ENCODE data around the gene BTN1A1. TPM values are rescaled to one million over a fixed set of nuclear protein-coding genes. Genes with fewer than 3 reads are reported as not detected.
"Not testable (repeated sequence)": the region's sequence is repeated elsewhere in the genome, so short reads cannot be mapped to it uniquely, and the experiment has no call there.

Gene BTN1A1
- polyA plus RNA-seq, 3 donors: 0.16 to 0.31 (median 0.28) TPM

DNA sequence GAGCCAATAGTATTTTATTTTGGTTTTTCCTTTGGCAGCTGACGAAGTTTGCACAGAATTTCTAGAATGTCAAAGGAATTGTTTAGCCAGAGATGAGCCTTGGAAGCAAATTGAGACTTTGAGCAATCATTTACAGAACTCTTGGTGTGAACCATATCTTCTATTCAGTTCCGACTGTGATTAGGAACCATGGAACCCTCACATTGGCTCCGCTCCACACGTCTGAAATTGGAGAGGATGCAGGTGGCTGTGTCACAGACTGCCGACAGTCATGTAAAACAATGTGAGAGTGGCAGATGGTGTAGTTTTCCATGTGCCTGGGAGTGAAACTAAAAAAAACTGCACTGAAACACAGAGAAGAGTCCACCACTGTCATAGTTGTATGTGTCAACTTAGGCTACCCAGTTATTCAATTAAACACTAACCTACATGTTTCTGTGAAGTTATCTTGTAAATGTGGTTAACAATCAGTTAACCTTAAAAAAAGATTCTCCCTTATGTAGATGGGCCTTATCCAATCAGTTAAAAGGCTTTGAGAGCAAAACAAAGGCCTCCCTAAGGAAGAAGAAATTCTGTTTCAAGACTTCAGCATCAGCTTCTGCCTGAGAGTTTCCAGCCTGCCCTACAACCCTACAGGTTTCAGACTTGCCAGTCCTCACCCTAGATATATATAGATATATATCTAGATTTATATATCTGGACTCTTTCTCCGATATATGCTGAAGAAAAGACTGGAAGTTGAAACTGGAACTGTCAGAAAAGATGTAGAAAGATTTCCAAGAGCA is 34.8 kb downstream of the BTN1A1 start:
- no peak for DNase-seq (ENCODE audit: low read depth in 3 of 3, low spot score in 2 of 3)

DNA sequence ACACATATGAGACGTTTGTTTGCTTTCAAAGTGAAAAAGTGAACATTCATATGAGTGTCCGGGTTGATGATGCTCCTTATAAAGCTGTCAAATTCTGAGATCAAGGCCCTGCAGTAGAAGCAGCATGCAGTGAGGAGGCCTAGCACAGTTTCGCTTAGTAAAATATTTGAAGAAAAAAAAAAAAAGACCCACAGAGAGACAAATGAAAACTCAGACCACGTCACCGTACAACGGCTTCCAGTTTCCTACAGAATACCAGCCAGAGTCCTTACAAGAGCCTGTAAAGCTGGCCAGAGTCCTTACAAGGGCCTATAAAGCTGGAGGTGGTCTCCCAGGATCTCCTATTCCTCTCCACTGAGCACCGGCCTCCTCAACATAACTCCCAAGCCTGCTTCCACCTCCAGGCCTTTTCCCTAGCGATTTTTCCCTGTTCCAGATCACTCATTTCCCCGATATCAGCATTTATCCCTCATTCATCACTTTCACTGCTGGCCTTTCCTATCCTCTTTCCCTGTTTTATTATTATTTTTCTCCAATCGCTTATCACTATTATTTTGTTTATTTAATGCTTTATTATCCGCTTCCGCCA is 36.6 kb downstream of the BTN1A1 start:
- DNase-seq (ENCODE audit: low read depth in 3 of 3, low spot score in 2 of 3): no peak

DNA sequence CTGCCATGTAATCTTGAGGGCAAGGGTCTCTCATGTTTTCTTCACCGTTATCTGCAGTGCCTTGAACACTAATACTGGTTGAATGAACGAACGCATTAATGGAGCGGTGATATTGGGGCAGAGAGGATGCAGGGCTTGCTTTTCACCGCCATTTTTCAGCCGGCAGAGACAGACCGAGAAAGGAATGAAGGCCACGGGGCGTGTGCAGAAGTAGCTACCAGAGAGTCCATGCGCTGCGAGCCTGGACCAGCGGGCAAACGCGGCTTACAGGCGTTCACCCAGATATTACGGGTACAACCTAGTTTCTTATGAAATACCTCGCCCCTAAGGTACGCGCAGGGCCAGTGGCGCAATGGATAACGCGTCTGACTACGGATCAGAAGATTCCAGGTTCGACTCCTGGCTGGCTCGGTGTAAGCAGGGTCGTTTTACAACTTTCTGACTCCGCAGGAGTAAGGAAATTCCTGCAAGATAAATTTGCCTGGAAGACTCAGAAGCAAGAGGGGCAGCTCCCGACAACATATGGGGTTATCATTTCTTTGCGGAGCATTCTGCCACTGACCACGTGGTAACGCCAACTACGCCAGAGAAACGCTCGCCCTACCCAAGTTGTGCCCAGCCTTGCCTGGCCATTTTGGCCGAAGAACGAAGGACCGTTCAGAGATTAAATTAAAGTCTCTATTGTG is 37.2 kb downstream of the BTN1A1 start:
- peak in 2 of 3 donors; percentile 76 to 87 for DNase-seq (ENCODE audit: low read depth in 3 of 3, low spot score in 2 of 3)

DNA sequence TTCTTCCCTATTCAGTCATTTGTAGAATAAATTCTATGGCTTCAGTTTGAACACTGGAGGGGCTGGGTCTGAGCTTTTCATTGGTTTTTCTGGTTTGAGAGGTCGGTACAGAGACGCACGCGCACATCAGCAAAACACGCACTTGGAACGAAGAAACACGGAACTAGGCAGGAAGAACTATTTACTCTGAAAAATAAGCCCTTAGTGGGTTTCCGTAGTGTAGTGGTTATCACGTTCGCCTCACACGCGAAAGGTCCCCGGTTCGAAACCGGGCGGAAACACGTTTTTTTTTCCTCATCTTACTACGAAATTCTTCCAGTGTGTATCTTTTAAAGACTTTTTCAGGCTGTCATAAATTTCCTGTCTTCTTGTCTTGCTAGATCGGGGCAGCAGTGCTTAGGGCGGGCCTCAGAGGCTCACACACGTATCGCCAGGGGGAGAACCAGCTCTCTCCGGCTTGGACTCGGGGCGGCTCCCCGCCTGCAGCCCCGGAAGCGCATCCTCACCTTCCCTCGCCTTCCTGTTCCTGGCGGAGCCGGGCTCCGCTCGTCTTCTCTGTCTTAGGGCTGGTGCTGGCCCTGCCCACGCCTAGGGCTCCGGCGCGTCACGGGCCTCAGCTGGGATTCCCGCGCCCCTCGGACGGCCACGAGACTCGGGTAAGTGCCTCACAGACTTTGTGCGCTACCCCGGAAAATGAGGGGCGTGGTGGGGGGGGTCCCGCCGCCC is 37.9 kb downstream of the BTN1A1 start, which contains the start of gene HMGN4:
HMGN4 (plus strand) TSS at position 521 of the 726 bp plus-strand sequence. CDS start 6,841 bp downstream, outside the sequence.
- DNase-seq (ENCODE audit: low read depth in 3 of 3, low spot score in 2 of 3): peak; percentile 88 to 98 (median 92)

DNA sequence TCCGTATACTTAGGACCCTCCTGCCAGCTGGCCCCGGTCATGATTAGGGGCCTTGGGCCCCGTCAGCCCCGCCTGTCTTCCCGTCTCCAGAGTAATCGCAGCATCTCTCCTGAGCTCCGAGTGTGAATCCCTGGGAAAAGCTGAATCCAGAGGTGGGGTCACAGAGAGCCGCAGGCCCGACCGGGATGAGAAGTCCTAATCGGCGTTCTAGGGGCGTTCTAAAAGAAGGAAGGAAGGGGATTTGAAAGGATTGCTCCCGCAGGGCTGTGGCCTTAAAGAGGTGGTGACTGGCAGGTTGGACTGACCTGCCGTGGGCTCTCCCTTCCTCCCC is 38.4 kb downstream of the BTN1A1 start:
- DNase-seq (ENCODE audit: low read depth in 3 of 3, low spot score in 2 of 3): no peak

DNA sequence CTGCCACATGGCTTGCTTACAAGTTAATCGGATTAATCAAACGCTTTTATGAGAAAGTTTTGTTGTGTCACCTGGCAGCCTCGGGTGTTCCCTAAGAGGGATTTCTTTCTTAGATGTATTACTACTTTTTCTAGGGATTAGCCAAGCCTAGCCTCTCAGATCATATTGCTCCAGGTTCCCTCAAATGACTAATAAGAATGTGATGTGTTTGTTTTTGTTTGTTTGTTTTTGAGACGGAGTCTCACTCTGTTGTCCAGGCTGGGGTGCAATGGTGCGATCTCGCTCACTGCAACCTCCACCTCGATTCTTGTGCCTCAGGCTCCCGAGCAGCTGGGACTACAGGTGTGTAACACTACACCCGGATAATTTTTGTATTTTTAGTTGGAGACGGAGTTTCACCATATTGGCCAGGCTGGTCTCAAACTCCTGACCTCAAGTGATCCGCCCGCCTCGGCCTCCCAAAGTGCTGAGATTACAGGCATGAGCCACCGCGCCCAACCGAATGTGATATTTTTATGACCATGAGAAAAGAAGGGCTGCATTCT is 39.0 kb downstream of the BTN1A1 start:
- DNase-seq (ENCODE audit: low read depth in 3 of 3, low spot score in 2 of 3): no peak

DNA sequence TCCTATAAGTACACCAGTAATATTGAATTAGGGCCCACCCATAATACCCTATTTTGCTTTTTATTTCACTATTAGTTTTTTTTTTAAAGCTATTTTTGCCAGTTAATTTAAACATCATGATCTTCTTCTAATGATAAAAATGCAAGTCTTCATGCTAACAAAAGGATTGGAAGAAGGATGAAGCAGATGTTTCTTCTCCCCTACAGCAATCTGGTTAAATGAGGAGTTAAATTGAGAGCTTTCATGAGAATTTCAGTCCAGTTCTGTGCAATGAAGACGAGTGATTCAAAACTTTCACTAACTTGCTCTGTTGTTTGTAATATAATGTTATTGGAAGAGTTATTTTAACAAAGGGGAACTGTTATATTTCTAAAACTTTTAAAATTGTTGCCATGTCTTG is 41.5 kb downstream of the BTN1A1 start:
- DNase-seq (ENCODE audit: low read depth in 3 of 3, low spot score in 2 of 3): no peak

DNA sequence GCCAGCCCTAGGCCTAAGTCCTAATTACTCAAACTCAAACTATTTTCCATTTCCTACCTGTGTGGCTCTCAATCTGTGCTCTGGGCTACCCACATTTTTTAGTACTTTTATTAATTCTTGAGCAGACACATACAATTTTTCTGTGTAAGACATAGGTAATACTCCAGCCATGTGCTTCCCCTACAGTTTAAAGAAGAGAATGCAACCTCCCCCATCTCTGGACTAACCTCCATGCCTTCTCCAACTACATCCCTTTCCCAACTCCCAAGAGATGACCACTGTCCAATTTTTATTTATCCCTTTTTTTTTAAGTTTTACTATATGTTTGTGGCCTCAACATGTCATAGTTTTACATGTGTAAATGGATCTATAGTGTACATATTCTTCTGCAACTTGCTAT is 43.9 kb downstream of the BTN1A1 start:
- DNase-seq (ENCODE audit: low read depth in 3 of 3, low spot score in 2 of 3): no peak

DNA sequence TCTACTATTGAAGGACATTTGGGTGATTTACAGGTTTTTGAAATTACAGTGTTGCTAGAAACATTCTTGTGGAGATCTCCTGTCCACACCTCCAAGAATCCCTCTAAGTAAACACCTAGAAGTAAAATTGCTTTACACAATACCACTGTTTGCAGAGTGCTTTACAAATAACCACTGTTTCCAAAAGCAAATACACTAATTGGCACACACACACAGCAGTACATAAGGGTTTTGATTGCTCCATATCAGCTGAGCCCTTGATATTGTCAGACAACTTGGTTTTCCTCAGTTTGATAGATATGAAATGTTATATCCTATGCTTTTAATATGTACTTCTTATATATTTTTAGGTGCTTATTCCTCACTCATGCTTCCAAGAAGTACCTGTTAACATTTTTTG is 44.4 kb downstream of the BTN1A1 start:
- no peak for DNase-seq (ENCODE audit: low read depth in 3 of 3, low spot score in 2 of 3)

DNA sequence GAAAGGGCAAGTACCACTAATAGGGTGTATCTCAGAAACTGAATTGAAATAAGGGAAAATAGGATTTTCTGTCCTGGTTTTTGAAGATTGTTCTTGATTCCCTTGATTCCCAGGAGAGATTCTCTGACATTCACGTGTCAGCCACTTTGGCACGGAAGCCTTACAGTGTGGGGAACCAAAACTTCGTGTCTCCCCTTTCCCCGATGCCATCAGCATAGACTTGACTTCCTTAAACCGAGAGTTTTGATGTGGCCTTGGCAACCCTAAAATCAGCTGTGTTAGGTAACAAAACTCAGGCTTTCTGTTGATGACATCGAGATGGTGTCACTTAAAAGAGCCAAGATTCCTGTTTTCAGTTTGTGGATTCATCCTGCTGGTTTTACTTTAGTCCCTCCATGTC is 45.5 kb downstream of the BTN1A1 start:
- DNase-seq (ENCODE audit: low read depth in 3 of 3, low spot score in 2 of 3): no peak

DNA sequence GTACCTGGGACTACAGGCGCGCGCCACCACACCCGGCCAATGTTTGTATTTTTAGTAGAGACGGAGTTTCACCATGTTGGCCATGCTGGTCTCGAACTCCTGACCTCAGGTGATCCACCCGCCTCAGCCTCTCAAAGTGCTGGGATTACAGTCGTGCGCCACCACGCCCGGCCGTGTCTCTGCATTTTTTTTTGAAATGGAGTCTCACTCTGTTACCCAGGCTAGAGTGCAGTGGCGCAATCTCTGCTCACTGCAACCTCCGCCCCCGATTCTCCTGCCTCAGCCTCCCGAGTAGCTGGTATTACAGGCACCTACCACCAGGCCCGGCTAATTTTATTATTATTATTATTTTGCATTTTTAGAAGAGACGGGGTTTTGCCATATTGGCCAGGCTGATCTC is 47.3 kb downstream of the BTN1A1 start:
- DNase-seq (ENCODE audit: low read depth in 3 of 3, low spot score in 2 of 3): not testable (repeated sequence)

DNA sequence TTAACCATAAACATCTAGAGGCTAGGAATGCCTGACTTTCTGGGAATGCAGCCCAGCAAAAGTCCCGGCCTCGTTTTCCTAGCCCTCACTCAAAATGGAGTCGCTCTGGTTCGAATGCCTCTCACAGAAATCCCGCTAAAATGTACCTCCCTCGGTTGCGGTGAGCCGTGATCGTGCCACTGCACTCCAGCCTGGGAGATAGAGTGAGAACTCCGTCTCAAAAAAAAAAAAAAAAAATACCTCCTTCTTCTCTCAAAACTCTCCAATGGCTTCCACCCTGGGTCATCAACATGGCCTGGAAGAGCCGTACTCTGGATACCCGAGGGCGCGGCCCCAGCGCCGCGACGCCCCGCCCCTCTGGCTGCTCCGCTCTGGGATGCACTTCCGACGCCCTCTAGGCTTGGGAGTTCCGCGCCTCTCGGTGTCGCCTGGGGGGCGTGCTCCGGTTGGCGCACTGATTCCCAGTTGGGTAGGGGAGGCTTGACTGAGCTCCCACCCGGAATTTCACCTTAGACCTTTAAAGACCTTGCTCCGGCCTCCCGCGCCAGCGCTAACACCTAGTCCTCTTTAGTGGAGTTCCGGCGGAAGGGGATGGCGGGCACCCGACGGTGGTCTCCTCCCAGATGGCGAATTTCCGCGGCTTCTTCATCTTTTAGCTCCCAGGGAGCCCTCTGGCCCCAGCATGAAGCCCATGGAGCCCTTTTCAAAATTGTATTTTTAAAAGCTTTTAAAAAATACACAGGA is 50.3 kb downstream of the BTN1A1 start:
- DNase-seq (ENCODE audit: low read depth in 3 of 3, low spot score in 2 of 3): peak in 1 of 3 donors; percentile 40

DNA sequence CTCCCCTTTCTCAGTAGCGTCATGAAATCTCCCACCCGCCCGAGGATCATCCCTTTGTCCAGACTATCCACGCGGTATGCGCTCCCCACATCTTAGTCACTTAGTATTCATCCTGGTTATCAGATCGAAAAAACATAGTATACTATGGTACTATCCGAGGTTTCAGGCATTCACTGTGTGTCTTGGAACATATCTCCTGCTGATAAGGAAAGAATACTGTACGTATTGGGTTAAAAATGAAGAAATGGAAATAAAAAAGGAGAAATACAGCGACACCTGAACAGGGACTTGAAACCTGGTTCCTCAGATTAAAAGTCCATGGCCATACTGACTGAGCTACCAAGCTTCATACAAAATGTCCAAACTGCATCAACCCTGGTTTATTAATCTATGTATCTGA is 52.1 kb downstream of the BTN1A1 start:
- DNase-seq (ENCODE audit: low read depth in 3 of 3, low spot score in 2 of 3): no peak

DNA sequence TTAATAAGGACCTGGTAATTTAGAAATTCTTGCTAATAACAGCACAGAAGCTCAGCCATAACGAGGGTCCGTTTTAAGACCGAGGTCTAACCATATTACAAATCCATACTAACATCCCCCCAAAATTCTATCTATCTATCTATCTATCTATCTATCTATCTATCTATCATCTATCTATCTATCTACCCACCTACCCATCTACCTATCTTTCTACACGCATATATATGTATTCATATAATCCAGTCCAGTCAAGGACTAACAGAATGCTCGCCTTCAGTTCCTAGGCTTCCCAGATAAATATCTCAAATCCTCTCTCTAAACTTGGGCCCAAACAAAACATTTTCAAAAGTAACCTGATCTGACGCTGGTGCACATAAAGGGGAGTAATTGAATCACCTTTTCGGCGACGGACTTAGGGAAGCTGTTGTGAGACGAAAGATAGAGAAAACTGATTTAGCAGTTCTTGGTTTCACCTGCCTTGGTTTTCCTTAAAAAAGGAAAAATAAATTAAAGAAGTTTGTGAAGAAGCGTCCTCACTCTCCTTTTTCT is 52.6 kb downstream of the BTN1A1 start:
- DNase-seq (ENCODE audit: low read depth in 3 of 3, low spot score in 2 of 3): no peak

DNA sequence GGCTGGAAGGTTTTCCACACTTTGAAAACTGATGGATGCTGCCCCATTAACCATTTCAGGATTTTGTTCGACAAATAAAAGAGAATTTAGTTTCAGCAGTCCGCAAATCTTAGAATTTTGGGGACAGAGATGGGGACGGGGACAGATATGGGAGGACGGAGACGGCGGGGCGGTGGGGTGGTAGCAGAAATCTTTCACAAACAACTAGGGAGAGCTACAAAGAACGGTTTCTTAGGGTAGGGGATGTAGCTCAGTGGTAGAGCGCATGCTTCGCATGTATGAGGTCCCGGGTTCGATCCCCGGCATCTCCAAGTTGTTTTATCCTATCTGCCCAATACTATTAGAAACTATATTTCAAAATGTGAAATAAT is 53.1 kb downstream of the BTN1A1 start:
- no peak for DNase-seq (ENCODE audit: low read depth in 3 of 3, low spot score in 2 of 3)

DNA sequence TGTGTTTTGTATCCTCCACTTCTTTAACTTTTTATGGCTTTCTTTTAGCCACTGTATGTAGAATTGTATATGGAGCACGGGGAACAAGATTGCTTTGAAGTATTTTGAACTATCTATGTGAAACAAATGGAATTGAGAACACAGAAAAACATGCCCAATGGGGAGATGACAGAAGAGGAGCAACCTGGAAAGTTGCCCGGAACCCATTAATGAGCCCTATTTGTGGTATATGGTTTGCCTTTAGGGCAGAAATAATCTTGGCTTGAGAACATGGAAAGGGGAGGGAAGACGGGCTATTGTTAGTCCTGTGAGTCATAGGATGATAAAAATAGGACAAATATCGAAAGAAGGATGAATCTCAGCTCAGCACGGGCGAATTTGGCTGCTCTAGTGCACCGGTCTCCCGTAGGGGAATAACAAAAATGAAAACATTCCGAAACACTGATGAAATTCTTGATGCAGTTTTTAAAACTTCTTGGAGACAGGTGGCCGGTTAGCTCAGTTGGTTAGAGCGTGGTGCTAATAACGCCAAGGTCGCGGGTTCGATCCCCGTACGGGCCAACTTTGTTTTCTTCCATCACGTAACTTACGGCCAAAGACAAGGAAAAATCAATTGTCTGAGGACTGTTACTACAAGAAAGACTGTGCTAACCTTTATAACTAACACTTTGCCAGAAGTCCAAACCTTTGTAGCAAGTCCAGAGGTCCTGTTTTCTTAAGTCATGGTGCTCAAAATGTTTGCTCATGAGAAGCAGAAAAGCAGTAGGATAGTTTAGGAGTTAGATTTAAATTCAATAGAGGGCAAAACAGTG is 53.7 kb downstream of the BTN1A1 start:
- DNase-seq (ENCODE audit: low read depth in 3 of 3, low spot score in 2 of 3): no peak

DNA sequence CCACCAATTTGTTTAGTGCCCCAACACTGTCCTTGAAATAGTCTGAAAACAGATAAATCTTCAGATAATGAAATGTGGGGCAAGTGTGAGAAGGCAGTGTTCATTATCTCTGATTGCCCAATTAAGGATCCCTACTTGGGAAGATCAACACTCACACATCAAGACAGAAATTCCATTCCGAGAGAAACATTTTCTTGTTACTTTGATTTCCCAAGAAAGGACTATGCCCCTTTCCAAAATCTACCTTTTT is 54.3 kb downstream of the BTN1A1 start:
- no peak for DNase-seq (ENCODE audit: low read depth in 3 of 3, low spot score in 2 of 3)

DNA sequence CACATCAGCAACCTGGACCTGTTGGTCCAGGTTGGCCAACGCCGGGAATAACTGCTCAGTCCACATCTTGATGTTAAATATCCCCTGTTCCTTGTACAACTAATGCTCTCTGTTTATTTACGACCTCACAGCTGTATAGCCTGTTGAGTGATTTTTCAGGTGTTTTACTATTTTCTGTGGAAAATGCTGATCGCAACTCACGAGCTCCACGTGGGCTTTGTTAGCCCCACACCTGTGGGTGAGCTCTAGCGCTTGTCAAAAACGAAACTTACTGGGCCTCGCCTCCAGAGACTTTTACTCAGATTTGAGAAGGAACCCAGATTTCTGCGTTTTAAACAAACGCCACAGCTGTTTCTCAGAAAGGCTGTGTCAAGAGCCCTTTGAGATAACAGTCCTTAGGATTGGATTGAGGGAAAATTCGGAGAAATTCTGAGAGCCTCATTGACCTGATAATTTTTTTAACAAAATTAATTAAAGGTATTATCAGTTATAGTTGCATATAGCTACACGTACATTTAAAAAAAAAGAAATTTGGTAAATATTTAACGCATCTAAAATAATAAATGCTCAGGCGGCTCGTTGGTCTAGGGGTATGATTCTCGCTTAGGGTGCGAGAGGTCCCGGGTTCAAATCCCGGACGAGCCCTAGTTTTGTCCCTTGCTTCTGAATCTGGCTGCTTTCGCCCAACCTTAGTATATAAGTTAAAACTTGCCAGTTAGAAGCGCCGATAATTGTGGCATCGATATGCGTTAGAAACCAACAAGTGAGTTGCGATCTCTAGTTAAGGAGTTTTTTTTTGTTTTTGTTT is 54.8 kb downstream of the BTN1A1 start:
- DNase-seq (ENCODE audit: low read depth in 3 of 3, low spot score in 2 of 3): no peak
